ENCODE data around the gene CPAMD8.
"Not testable (repeated sequence)": the region's sequence is repeated elsewhere in the genome, so short reads cannot be mapped to it uniquely, and the experiment has no call there.

CPAMD8 gene

GRCh38 chr19:16943942-16944625 is 82.5 kb downstream of the CPAMD8 start:
- H3K36me3 Mint-ChIP-seq (ENCODE audit: low read depth) = no peaks in the 10 kb centered on the region
- H3K9me3 Mint-ChIP-seq = no peaks in the 10 kb centered on the region
- H3K4me3 Mint-ChIP-seq = no peak overlapping the region
- peaks cover 6% of the 10 kb centered on the region for H3K27me3 Mint-ChIP-seq
- H3K27ac Mint-ChIP-seq = no peak overlapping the region
- intact Hi-C loops (cut with micrococcal nuclease) = no loop called here
- peaks cover 7% of the 10 kb centered on the region for H3K4me1 Mint-ChIP-seq (ENCODE audit: low read depth)

DNA sequence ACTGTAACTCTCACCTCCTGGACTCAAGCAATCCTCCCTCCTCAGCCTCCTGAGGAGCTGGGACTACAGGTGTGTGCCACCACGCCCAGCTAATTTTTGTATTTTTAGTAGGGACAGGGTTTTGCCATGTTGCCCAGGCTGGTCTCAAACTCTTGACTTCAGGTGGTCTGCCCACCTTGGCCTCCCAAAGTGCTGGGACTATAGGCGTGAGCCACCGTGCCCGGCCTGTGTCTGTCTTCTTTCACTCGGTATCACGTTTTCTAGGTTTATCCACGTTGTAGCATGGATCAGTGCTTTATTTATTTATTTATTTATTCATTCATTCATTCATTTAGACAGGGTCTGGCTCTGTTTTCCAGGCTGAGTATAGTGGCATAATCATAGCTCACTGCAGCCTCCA is 83.5 kb downstream of the CPAMD8 start:
- H3K36me3 Mint-ChIP-seq (ENCODE audit: low read depth); H3K4me3 Mint-ChIP-seq; H3K27me3 Mint-ChIP-seq; H3K27ac Mint-ChIP-seq; H3K9me3 Mint-ChIP-seq; H3K4me1 Mint-ChIP-seq (ENCODE audit: low read depth); intact Hi-C loops (cut with micrococcal nuclease): not testable (repeated sequence)

DNA sequence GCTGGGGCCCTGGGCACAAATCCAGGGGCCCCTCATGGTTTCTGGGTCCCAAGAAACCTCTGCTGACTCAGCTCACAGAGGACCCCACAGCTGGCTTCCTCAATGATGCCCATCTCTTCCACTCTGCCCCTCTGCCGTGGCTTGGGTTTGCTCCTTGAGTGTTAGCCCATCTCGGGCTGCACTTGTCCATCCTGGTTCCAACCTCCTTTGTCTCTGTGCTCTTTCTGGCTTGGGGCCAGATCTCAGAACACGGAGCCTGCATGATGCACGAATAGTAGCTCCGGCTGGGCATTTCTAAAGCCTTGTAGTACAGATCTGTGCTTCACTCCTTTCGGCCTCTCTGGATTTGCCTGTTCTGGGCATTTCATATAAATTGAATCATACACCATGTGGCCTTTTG is 84.0 kb downstream of the CPAMD8 start:
- Mint-ChIP-seq H3K27me3 (peaks cover 8% of the 10 kb centered on the region), H3K36me3 (ENCODE audit: low read depth) (no peaks in the 10 kb centered on the region), H3K4me3 (no peak overlapping the region), H3K4me1 (ENCODE audit: low read depth) (peaks cover 7% of the 10 kb centered on the region), H3K9me3 (no peaks in the 10 kb centered on the region), H3K27ac (no peak overlapping the region)
- intact Hi-C loops (cut with micrococcal nuclease) = no loop called here

- intact Hi-C loops (cut with micrococcal nuclease) = no loop called here
- H3K4me3 Mint-ChIP-seq = no peak overlapping the region
- H3K27me3 Mint-ChIP-seq = peaks cover 4% of the 10 kb centered on the region
- H3K4me1 Mint-ChIP-seq (ENCODE audit: low read depth) = peaks cover 7% of the 10 kb centered on the region
- H3K36me3 Mint-ChIP-seq (ENCODE audit: low read depth) = no peaks in the 10 kb centered on the region
- H3K27ac Mint-ChIP-seq = no peak overlapping the region
- peaks cover under 1% of the 10 kb centered on the region for H3K9me3 Mint-ChIP-seq
Measured at GRCh38 chr19:16940626-16941025, 86.0 kb downstream of the CPAMD8 start.

DNA sequence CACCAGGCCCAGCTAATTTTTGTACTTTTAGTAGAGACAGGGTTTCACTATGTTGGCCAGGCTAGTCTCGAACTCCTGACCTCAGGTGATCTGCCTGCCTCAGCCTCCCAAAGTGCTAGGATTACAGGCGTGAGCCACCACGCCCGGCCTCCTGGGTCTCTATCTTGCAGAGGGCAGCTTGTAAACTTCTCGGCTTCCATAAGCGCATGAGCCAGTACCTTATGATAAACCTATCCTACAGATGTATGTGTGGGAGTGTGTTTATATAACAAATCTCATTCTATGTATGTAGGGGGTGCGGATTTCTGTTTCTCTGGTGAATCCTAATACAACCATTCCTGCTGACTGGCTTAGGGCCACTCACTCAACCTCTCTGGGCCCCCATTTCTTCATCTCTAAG is 86.5 kb downstream of the CPAMD8 start:
- H3K9me3 Mint-ChIP-seq; H3K4me1 Mint-ChIP-seq (ENCODE audit: low read depth); intact Hi-C loops (cut with micrococcal nuclease); H3K36me3 Mint-ChIP-seq (ENCODE audit: low read depth); H3K27me3 Mint-ChIP-seq; H3K27ac Mint-ChIP-seq; H3K4me3 Mint-ChIP-seq: not testable (repeated sequence)

DNA sequence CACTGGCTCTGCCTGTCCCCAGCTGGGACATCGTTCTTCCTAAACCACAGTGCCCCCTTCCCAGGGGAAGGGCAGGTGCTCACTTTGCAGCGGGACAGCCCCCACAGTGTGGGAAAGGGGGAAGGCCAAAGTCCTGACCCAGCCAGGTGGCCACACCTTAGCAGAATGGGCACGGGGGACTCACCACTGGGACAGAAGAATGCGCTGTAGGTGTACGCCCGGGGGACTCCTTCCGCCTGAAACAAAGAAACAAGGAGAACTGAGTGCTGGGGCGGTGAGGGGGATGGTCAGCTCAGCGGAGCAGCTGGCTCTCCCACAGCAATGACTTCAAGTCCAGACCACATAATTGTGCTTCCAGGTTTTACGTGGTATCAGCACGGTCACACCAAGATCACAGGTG is 88.4 kb downstream of the CPAMD8 start:
- peaks cover 24% of the 10 kb centered on the region for H3K9me3 Mint-ChIP-seq
- H3K4me1 Mint-ChIP-seq (ENCODE audit: low read depth) = no peaks in the 10 kb centered on the region
- intact Hi-C loops (cut with micrococcal nuclease) = no loop called here
- H3K27me3 Mint-ChIP-seq = peaks cover 11% of the 10 kb centered on the region
- no peak overlapping the region for H3K27ac Mint-ChIP-seq
- no peaks in the 10 kb centered on the region for H3K36me3 Mint-ChIP-seq (ENCODE audit: low read depth)
- H3K4me3 Mint-ChIP-seq = no peak overlapping the region

GRCh38 chr19:16937796-16938195 is 88.8 kb downstream of the CPAMD8 start:
- H3K27ac Mint-ChIP-seq; H3K4me3 Mint-ChIP-seq; intact Hi-C loops (cut with micrococcal nuclease); H3K4me1 Mint-ChIP-seq (ENCODE audit: low read depth); H3K36me3 Mint-ChIP-seq (ENCODE audit: low read depth): not testable (repeated sequence)
- Mint-ChIP-seq H3K27me3 (peaks cover 11% of the 10 kb centered on the region), H3K9me3 (peaks cover 24% of the 10 kb centered on the region)

GRCh38 chr19:16936901-16937300 is 89.7 kb downstream of the CPAMD8 start:
- Mint-ChIP-seq H3K27me3 (peaks cover 16% of the 10 kb centered on the region), H3K4me1 (ENCODE audit: low read depth) (no peaks in the 10 kb centered on the region), H3K9me3 (peaks cover 24% of the 10 kb centered on the region), H3K4me3 (no peak overlapping the region), H3K36me3 (ENCODE audit: low read depth) (no peaks in the 10 kb centered on the region), H3K27ac (no peak overlapping the region)
- intact Hi-C loops (cut with micrococcal nuclease) = no loop called here

DNA sequence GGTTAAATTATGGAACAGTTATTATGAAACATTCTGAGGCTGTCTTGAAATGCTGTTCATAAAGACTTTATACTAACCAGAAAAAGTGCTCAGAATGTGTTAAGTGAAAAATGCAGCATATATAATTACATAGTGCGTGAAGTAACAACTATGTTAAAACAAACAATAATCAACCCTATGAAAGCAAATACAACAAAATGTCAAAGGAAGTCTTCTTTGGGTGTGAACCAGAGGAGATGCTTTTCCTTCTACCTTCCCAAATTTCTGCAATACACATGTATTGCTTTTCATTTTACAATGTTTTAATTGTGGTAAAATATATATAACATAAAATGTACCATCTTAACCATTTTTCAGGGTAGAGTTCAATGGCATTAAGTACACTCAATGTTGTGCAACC is 92.1 kb downstream of the CPAMD8 start:
- H3K4me1 Mint-ChIP-seq (ENCODE audit: low read depth) = no peaks in the 10 kb centered on the region
- H3K36me3 Mint-ChIP-seq (ENCODE audit: low read depth) = no peaks in the 10 kb centered on the region
- no peak overlapping the region for H3K27ac Mint-ChIP-seq
- peaks cover 24% of the 10 kb centered on the region for H3K27me3 Mint-ChIP-seq
- intact Hi-C loops (cut with micrococcal nuclease) = no loop called here
- no peak overlapping the region for H3K4me3 Mint-ChIP-seq
- H3K9me3 Mint-ChIP-seq = peaks cover 24% of the 10 kb centered on the region

GRCh38 chr19:16931306-16931705 is 95.3 kb downstream of the CPAMD8 start:
- Mint-ChIP-seq H3K27ac (no peak overlapping the region), H3K4me3 (no peak overlapping the region), H3K36me3 (ENCODE audit: low read depth) (no peaks in the 10 kb centered on the region), H3K4me1 (ENCODE audit: low read depth) (no peaks in the 10 kb centered on the region), H3K9me3 (peaks cover 24% of the 10 kb centered on the region), H3K27me3 (peaks cover 27% of the 10 kb centered on the region)
- intact Hi-C loops (cut with micrococcal nuclease) = no loop called here

DNA sequence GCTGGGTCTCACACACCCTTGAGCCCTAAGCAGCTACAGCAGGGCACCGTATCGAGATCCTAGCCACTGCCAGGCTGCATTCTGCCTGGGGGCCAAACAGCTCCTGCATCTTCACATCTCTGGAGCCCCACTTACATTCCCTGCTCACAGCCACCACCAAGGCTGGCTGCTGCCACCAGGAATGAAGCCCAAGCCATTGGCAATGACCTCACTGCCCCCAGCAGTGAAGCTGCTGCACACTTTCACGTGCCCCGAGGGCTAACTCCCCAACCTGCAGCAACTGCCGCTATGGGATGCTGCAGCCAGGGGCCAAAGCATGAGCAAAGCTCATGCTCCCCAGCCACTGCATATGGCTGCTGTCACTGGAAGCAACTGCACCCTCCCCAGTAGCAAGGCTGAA is 95.9 kb downstream of the CPAMD8 start:
- intact Hi-C loops (cut with micrococcal nuclease) = no loop called here
- no peak overlapping the region for H3K4me3 Mint-ChIP-seq

DNA sequence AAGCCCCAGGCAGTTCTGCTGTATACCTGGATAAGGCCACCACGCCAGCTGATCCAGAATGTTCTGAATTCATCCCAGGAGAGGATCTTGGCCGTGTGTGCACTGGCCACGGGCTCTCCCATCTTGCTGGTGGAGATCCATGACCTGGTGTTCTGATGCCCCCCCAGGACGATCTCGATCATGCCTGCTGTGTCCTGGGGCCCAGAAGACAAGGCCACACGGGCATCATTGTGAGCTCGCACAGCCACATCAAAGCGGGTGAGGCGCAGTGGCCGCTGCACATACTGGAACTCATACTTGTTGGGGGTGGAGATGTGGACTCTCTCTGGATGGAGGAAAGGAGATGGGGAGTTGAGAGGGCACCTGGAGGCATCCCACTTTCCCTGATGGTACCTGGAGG is 97.7 kb downstream of the CPAMD8 start:
- intact Hi-C loops (cut with micrococcal nuclease) = no loop called here
- Mint-ChIP-seq H3K27ac (no peak overlapping the region), H3K27me3 (peaks cover 21% of the 10 kb centered on the region), H3K9me3 (peaks cover 16% of the 10 kb centered on the region), H3K36me3 (ENCODE audit: low read depth) (no peaks in the 10 kb centered on the region), H3K4me3 (no peak overlapping the region), H3K4me1 (ENCODE audit: low read depth) (no peaks in the 10 kb centered on the region)

More for the DNA sequence above, 95.9 kb downstream of the CPAMD8 start:
- peaks cover 27% of the 10 kb centered on the region for H3K27me3 Mint-ChIP-seq
- peaks cover 24% of the 10 kb centered on the region for H3K9me3 Mint-ChIP-seq
- H3K27ac Mint-ChIP-seq = no peak overlapping the region
- H3K4me1 Mint-ChIP-seq (ENCODE audit: low read depth) = no peaks in the 10 kb centered on the region
- no peaks in the 10 kb centered on the region for H3K36me3 Mint-ChIP-seq (ENCODE audit: low read depth)

- Mint-ChIP-seq H3K4me1 (ENCODE audit: low read depth) (no peaks in the 10 kb centered on the region), H3K4me3 (no peak overlapping the region), H3K9me3 (peaks cover 10% of the 10 kb centered on the region), H3K36me3 (ENCODE audit: low read depth) (no peaks in the 10 kb centered on the region), H3K27me3 (peaks cover 21% of the 10 kb centered on the region), H3K27ac (no peak overlapping the region)
- intact Hi-C loops (cut with micrococcal nuclease) = no loop called here
Measured at GRCh38 chr19:16928351-16928750, 98.3 kb downstream of the CPAMD8 start.

GRCh38 chr19:16927883-16928282 is 98.7 kb downstream of the CPAMD8 start:
- Mint-ChIP-seq H3K27me3 (peaks cover 22% of the 10 kb centered on the region), H3K9me3 (peaks cover 8% of the 10 kb centered on the region), H3K36me3 (ENCODE audit: low read depth) (no peaks in the 10 kb centered on the region), H3K27ac (no peak overlapping the region), H3K4me1 (ENCODE audit: low read depth) (no peaks in the 10 kb centered on the region), H3K4me3 (no peak overlapping the region)
- intact Hi-C loops (cut with micrococcal nuclease) = no loop called here

DNA sequence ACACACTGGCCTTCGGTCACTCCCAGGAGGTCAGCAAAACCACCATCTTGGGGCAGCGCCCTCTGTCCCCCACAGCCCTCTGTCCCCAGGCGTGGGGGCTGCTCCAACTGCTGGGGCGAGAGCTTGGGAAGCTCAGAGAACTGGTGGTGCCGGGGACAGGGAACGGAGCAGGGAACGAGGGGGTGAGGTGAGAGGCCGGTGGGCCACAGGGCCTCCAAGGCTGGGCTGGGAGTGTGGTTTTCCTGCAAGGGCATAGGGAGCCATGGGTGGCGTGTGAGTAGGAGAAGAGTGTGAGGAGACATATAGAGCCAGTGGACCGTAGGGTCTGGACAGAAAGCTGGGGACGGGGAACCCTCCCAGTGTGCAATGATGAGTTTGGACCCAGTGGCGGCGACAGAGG is 103.7 kb downstream of the CPAMD8 start:
- Mint-ChIP-seq H3K27me3 (peaks cover 10% of the 10 kb centered on the region), H3K36me3 (ENCODE audit: low read depth) (no peaks in the 10 kb centered on the region), H3K4me3 (no peak overlapping the region), H3K27ac (no peak overlapping the region), H3K4me1 (ENCODE audit: low read depth) (no peaks in the 10 kb centered on the region), H3K9me3 (peaks cover 15% of the 10 kb centered on the region)
- intact Hi-C loops (cut with micrococcal nuclease) = no loop called here

Measured in dendritic cell treated with granulocyte-macrophage colony-stimulating factor and Interleukin-4, amounts not matched to agents 40 ng/mL and 50 ng/mL, for 4 days (primary cell).